Limb (tissue), 2 donors: ENCODE measurements around the gene GABRB3.

Experiments used
- DNase-seq, 2 donors: peaks; one replicate each; pipeline ENCODE4 v3.0.0-alpha.2; 2016; ENCODE audit errors: extremely low spot score in 2 of 2

Gene GABRB3

GRCh38 chr15:26631894-26632293 lies 141.0 kb downstream of the GABRB3 start:
- no peak for DNase-seq

- no peak for DNase-seq
Measured at GRCh38 chr15:26630857-26631256, 142.0 kb downstream of the GABRB3 start.

GRCh38 chr15:26628879-26629529 lies 143.9 kb downstream of the GABRB3 start:
- DNase-seq: peak; percentile 12 to 63

GRCh38 chr15:26628071-26628470 lies 144.8 kb downstream of the GABRB3 start:
- DNase-seq: no peak

GRCh38 chr15:26624128-26624527 lies 148.7 kb downstream of the GABRB3 start:
- DNase-seq: no peak

GRCh38 chr15:26623071-26623470 lies 149.8 kb downstream of the GABRB3 start:
- DNase-seq: no peak

- no peak for DNase-seq
Measured at GRCh38 chr15:26621816-26622215, 151.1 kb downstream of the GABRB3 start.

- no peak for DNase-seq
Measured at GRCh38 chr15:26620528-26621458, 152.1 kb downstream of the GABRB3 start.

- no peak for DNase-seq
Measured at GRCh38 chr15:26615927-26616302, 157.0 kb downstream of the GABRB3 start.

GRCh38 chr15:26615188-26615926 lies 157.5 kb downstream of the GABRB3 start:
- no peak for DNase-seq

- DNase-seq: no peak
Measured at GRCh38 chr15:26614734-26615133, 158.1 kb downstream of the GABRB3 start.

GRCh38 chr15:26598704-26599103 lies 174.2 kb downstream of the GABRB3 start:
- DNase-seq: no peak

GRCh38 chr15:26595611-26596010 lies 177.3 kb downstream of the GABRB3 start:
- no peak for DNase-seq

GRCh38 chr15:26590676-26591075 lies 182.2 kb downstream of the GABRB3 start:
- DNase-seq: no peak

GRCh38 chr15:26582840-26583239 lies 190.0 kb downstream of the GABRB3 start:
- DNase-seq: no peak

- no peak for DNase-seq
Measured at GRCh38 chr15:26580943-26581342, 191.9 kb downstream of the GABRB3 start.

GRCh38 chr15:26572602-26573350 lies 200.1 kb downstream of the GABRB3 start:
- DNase-seq: no peak

GRCh38 chr15:26571346-26571745 lies 201.5 kb downstream of the GABRB3 start:
- peak in 1 of 2 donors; percentile 12 for DNase-seq

GRCh38 chr15:26565542-26565941 lies 207.3 kb downstream of the GABRB3 start:
- DNase-seq: no peak

GRCh38 chr15:26564361-26564760 lies 208.5 kb downstream of the GABRB3 start:
- DNase-seq: no peak

- DNase-seq: no peak
Measured at GRCh38 chr15:26562336-26562735, 210.5 kb downstream of the GABRB3 start.
